Measurements from ENCODE around the gene HPCAL4.

Gene HPCAL4

GRCh38 chr1:39672551-39672947 lies 18.7 kb downstream of the HPCAL4 start:
- H3K4me1 Mint-ChIP-seq = peaks cover 21% of the 10 kb centered on the region
- H3K27ac Mint-ChIP-seq = no peak overlapping the region
- peak overlapping the region; percentile 81 for H3K4me3 Mint-ChIP-seq
- peak; percentile 50 for DNase-seq
- no peaks in the 10 kb centered on the region for H3K9me3 Mint-ChIP-seq
- TF ChIP-seq CTCF (IDR thresholded peaks at IDR 0.05) = peak; percentile 58
- H3K36me3 Mint-ChIP-seq (ENCODE audit: low read depth) = no peaks in the 10 kb centered on the region
- peaks cover 97% of the 10 kb centered on the region for H3K27me3 Mint-ChIP-seq (ENCODE audit: low read depth, poor library complexity)

- Mint-ChIP-seq H3K9me3 (no peaks in the 10 kb centered on the region), H3K27ac (no peak within 1 kb of the TSS), H3K27me3 (ENCODE audit: low read depth, poor library complexity) (peaks cover 98% of the 10 kb centered on the region), H3K4me3 (peak within 1 kb of the TSS; percentile 81), H3K36me3 (ENCODE audit: low read depth) (no peaks in the 10 kb centered on the region), H3K4me1 (peaks cover 15% of the 10 kb centered on the region)
- TF ChIP-seq CTCF (IDR thresholded peaks at IDR 0.05) = no peak
- peak; percentile 66 for DNase-seq
Measured at GRCh38 chr1:39671793-39672550, 19.3 kb downstream of the HPCAL4 start, which contains the start of gene NT5C1A. TSS of gene NT5C1A (minus strand) at chr1:39672107. CDS start at chr1:39672038, 69 bp downstream.

GRCh38 chr1:39671433-39671792 lies 19.8 kb downstream of the HPCAL4 start:
- peaks cover 98% of the 10 kb centered on the region for H3K27me3 Mint-ChIP-seq (ENCODE audit: low read depth, poor library complexity)
- no peak overlapping the region for H3K27ac Mint-ChIP-seq
- peak overlapping the region; percentile 81 for H3K4me3 Mint-ChIP-seq
- peak; percentile 63 for DNase-seq
- no peaks in the 10 kb centered on the region for H3K9me3 Mint-ChIP-seq
- peaks cover 9% of the 10 kb centered on the region for H3K4me1 Mint-ChIP-seq
- TF ChIP-seq CTCF (IDR thresholded peaks at IDR 0.05) = no peak
- no peaks in the 10 kb centered on the region for H3K36me3 Mint-ChIP-seq (ENCODE audit: low read depth)

GRCh38 chr1:39670689-39671088 lies 20.5 kb downstream of the HPCAL4 start:
- Mint-ChIP-seq H3K9me3 (no peaks in the 10 kb centered on the region), H3K4me3 (peak overlapping the region; percentile 66), H3K27ac (no peak overlapping the region), H3K27me3 (ENCODE audit: low read depth, poor library complexity) (peaks cover 100% of the 10 kb centered on the region), H3K4me1 (peaks cover 6% of the 10 kb centered on the region), H3K36me3 (ENCODE audit: low read depth) (no peaks in the 10 kb centered on the region)
- DNase-seq = no peak
- no peak for TF ChIP-seq CTCF (IDR thresholded peaks at IDR 0.05)

GRCh38 chr1:39668894-39669293 lies 22.3 kb downstream of the HPCAL4 start:
- no peak overlapping the region for H3K27ac Mint-ChIP-seq
- H3K36me3 Mint-ChIP-seq (ENCODE audit: low read depth) = no peaks in the 10 kb centered on the region
- TF ChIP-seq CTCF (IDR thresholded peaks at IDR 0.05) = no peak
- no peaks in the 10 kb centered on the region for H3K9me3 Mint-ChIP-seq
- peaks cover 6% of the 10 kb centered on the region for H3K4me1 Mint-ChIP-seq
- DNase-seq = no peak
- no peak overlapping the region for H3K4me3 Mint-ChIP-seq
- peaks cover 98% of the 10 kb centered on the region for H3K27me3 Mint-ChIP-seq (ENCODE audit: low read depth, poor library complexity)

GRCh38 chr1:39668111-39668510 lies 23.1 kb downstream of the HPCAL4 start:
- Mint-ChIP-seq H3K9me3 (no peaks in the 10 kb centered on the region), H3K27me3 (ENCODE audit: low read depth, poor library complexity) (peaks cover 98% of the 10 kb centered on the region), H3K36me3 (ENCODE audit: low read depth) (no peaks in the 10 kb centered on the region), H3K4me3 (no peak overlapping the region), H3K4me1 (peaks cover 6% of the 10 kb centered on the region), H3K27ac (no peak overlapping the region)
- DNase-seq = no peak
- TF ChIP-seq CTCF (IDR thresholded peaks at IDR 0.05) = no peak
